Loucy (cell line): Measurements from ENCODE around the gene PET100.

Experiments
- CTCF ChIP-seq: fragments of 200-600 bp; sonication (generic); conservative IDR thresholded peaks from 2 replicates; pipeline ENCODE4 v1.5.1; 2014; ENCODE audit warnings: mild to moderate bottlenecking, antibody characterized with exemption, low read length
- EZH2phosphoT487 ChIP-seq: fragments of 200-600 bp; IDR thresholded peaks from 2 replicates; pipeline ENCODE4 v1.6.1; 2018; ENCODE audit warnings: antibody characterized with exemption, mild to moderate bottlenecking, moderate library complexity, borderline replicate concordance

- no peak for TF ChIP-seq CTCF
- no peak for TF ChIP-seq EZH2phosphoT487
These were observed 27.2 kb upstream of the PET100 start for GRCh38 chr19:7602240-7602934.
